H9 (cell line): ENCODE data around the gene ST8SIA6. TPM values are rescaled to one million over a fixed set of nuclear protein-coding genes. Genes with fewer than 3 reads are reported as not detected.

ENCODE experiments used
- DNase-seq: peaks from one replicate; pipeline ENCODE4 v3.0.0-alpha.2; 2017
- H2AFZ ChIP-seq: one replicate; pipeline ENCODE4 v1.6.1; 2013; ENCODE audit warnings: mild to moderate bottlenecking, low read length, control low read depth, moderate library complexity
- H2AK5ac ChIP-seq: 2 replicates; pipeline ENCODE4 v1.6.1; 2013; ENCODE audit warnings: low read length, control low read depth, mixed read lengths; ENCODE audit not compliant: insufficient read length
- H2BK120ac ChIP-seq: one replicate; pipeline ENCODE4 v1.6.1; 2013; ENCODE audit warnings: low read depth, mild to moderate bottlenecking, low read length, control low read depth, inconsistent platforms; ENCODE audit not compliant: poor library complexity, severe bottlenecking
- H2BK12ac ChIP-seq: 2 replicates; pipeline ENCODE4 v1.6.1; 2013; ENCODE audit warnings: low read length, control low read depth, mixed read lengths, low read depth; ENCODE audit not compliant: insufficient read length
- H2BK15ac ChIP-seq: 2 replicates; pipeline ENCODE4 v1.6.1; 2013; ENCODE audit warnings: low read depth, low read length, control low read depth
- H2BK20ac ChIP-seq: one replicate; pipeline ENCODE4 v1.6.1; 2013; ENCODE audit warnings: low read depth, mild to moderate bottlenecking, low read length, control low read depth, inconsistent platforms; ENCODE audit not compliant: poor library complexity, severe bottlenecking
- H2BK5ac ChIP-seq: 2 replicates; pipeline ENCODE4 v1.6.1; 2013; ENCODE audit warnings: low read length, control low read depth, mixed read lengths; ENCODE audit not compliant: insufficient read length
- H3K14ac ChIP-seq: 2 replicates; pipeline ENCODE4 v1.6.1; 2013; ENCODE audit warnings: low read length, control low read depth; ENCODE audit not compliant: insufficient read depth
- H3K18ac ChIP-seq: 2 replicates; pipeline ENCODE4 v1.6.1; 2013; ENCODE audit warnings: low read depth, mild to moderate bottlenecking, mixed read lengths, low read length, control low read depth; ENCODE audit not compliant: insufficient read length
- H3K23ac ChIP-seq: 2 replicates; pipeline ENCODE4 v1.6.1; 2013; ENCODE audit warnings: low read length, control low read depth, mixed read lengths, low read depth; ENCODE audit not compliant: insufficient read length
- H3K23me2 ChIP-seq: 2 replicates; pipeline ENCODE4 v1.6.1; 2013; ENCODE audit warnings: low read depth, mild to moderate bottlenecking, mixed read lengths, low read length, control low read depth; ENCODE audit not compliant: insufficient read length, poor library complexity, severe bottlenecking
- H3K27ac ChIP-seq: 2 replicates; pipeline ENCODE4 v1.5.1; 2013; ENCODE audit warnings: low read length, control low read depth, mixed read lengths, low read depth; ENCODE audit not compliant: insufficient read length
- H3K27me3 ChIP-seq: 2 replicates; pipeline ENCODE4 v1.6.1; 2013; ENCODE audit warnings: low read length, control low read depth, inconsistent platforms; ENCODE audit not compliant: insufficient read depth
- H3K4ac ChIP-seq: 2 replicates; pipeline ENCODE4 v1.6.1; 2013; ENCODE audit warnings: low read depth, mild to moderate bottlenecking, control low read depth, inconsistent platforms, low read length, moderate library complexity
- H3K4me1 ChIP-seq: 2 replicates; pipeline ENCODE4 v1.6.1; 2013; ENCODE audit warnings: low read length, control low read depth, inconsistent platforms; ENCODE audit not compliant: insufficient read depth
- H3K4me2 ChIP-seq: 2 replicates; pipeline ENCODE4 v1.6.1; 2013; ENCODE audit warnings: low read length, control low read depth, mixed read lengths; ENCODE audit not compliant: insufficient read length, insufficient read depth
- H3K56ac ChIP-seq: 2 replicates; pipeline ENCODE4 v1.6.1; 2013; ENCODE audit warnings: low read depth, mild to moderate bottlenecking, mixed read lengths, low read length, control low read depth; ENCODE audit not compliant: insufficient read length
- H3K79me1 ChIP-seq: 2 replicates; pipeline ENCODE4 v1.6.1; 2013; ENCODE audit warnings: low read depth, mild to moderate bottlenecking, moderate library complexity, low read length, control low read depth, inconsistent platforms; ENCODE audit not compliant: insufficient read depth, poor library complexity, severe bottlenecking
- H3K79me2 ChIP-seq: 2 replicates; pipeline ENCODE4 v1.6.1; 2013; ENCODE audit warnings: low read length, control low read depth, inconsistent platforms; ENCODE audit not compliant: insufficient read depth
- H3K9ac ChIP-seq: 2 replicates; pipeline ENCODE4 v1.6.1; 2013; ENCODE audit warnings: low read length, control low read depth, mixed read lengths; ENCODE audit not compliant: insufficient read length; ENCODE audit errors: extremely low read depth
- H3K9me3 ChIP-seq: one replicate; pipeline ENCODE4 v1.6.1; 2013; ENCODE audit warnings: low read depth, low read length, inconsistent platforms; ENCODE audit not compliant: control insufficient read depth
- H3T11ph ChIP-seq: one replicate; pipeline ENCODE4 v1.6.1; 2013; ENCODE audit warnings: mild to moderate bottlenecking, low read length, control low read depth, inconsistent platforms
- H4K20me1 ChIP-seq: one replicate; pipeline ENCODE4 v1.6.1; 2013; ENCODE audit not compliant: control insufficient read depth, insufficient read length, insufficient read depth
- H4K5ac ChIP-seq: 2 replicates; pipeline ENCODE4 v1.6.1; 2013; ENCODE audit warnings: low read depth, mild to moderate bottlenecking, mixed read lengths, low read length, control low read depth; ENCODE audit not compliant: insufficient read length
- H4K8ac ChIP-seq: replicated peaks from 2 replicates; pipeline ENCODE4 v1.6.1; 2013; ENCODE audit warnings: low read length, control low read depth, mixed read lengths, low read depth; ENCODE audit not compliant: insufficient read length
- H4K91ac ChIP-seq: 2 replicates; pipeline ENCODE4 v1.6.1; 2013; ENCODE audit warnings: low read depth, mild to moderate bottlenecking, moderate library complexity, mixed read lengths, low read length, control low read depth; ENCODE audit not compliant: insufficient read length
- H3K27ac Mint-ChIP-seq, 3 experiments: 2 replicates in 2 of 3; 3 replicates in 1 of 3; pipeline ENCODE4 v1.8.0; 2020 to 2021; ENCODE audit warnings: mixed read lengths in 3 of 3, mild to moderate bottlenecking in 1 of 3, moderate library complexity in 1 of 3
- H3K27me3 Mint-ChIP-seq: 2 replicates; pipeline ENCODE4 v1.8.0; 2021; ENCODE audit warnings: low read depth, mild to moderate bottlenecking, moderate library complexity, mixed read lengths
- H3K36me3 Mint-ChIP-seq, 3 experiments: 2 replicates in 2 of 3; 3 replicates in 1 of 3; pipeline ENCODE4 v1.8.0; 2020 to 2021; ENCODE audit warnings: low read depth in 3 of 3, mixed read lengths in 3 of 3; ENCODE audit not compliant: insufficient read depth in 1 of 3
- H3K4me1 Mint-ChIP-seq, 2 experiments: 2 replicates each; pipeline ENCODE4 v1.8.0; 2020; ENCODE audit warnings: mixed read lengths in 2 of 2
- H3K4me3 Mint-ChIP-seq, 2 experiments: 2 replicates in 1 of 2; 3 replicates in 1 of 2; pipeline ENCODE4 v1.8.0; 2020 to 2021; ENCODE audit warnings: mild to moderate bottlenecking in 2 of 2, mixed read lengths in 2 of 2, moderate library complexity in 1 of 2
- H3K9me3 Mint-ChIP-seq, 2 experiments: 2 replicates in 1 of 2; 3 replicates in 1 of 2; pipeline ENCODE4 v1.8.0; 2020; ENCODE audit warnings: mild to moderate bottlenecking in 2 of 2, mixed read lengths in 2 of 2, moderate library complexity in 1 of 2
- WGBS: extraction: QIAGEN DNeasy Blood & Tissue Kit; methylation state at CpG from one replicate; pipeline ENCODE4 v1.1.7; 2013; ENCODE audit warnings: missing lambda C conversion rate, low lambda C conversion rate, mixed read lengths; ENCODE audit not compliant: insufficient read length; ENCODE audit errors: extremely low coverage; 5-methylcytosine and 5-hydroxymethylcytosine counted together
- total RNA-seq: library from RNA; stranded (reverse); gene quantifications from 2 replicates; pipeline ENCODE4 v1.2.1, GENCODE V29; 2021
- TF ChIP-seq, protein P1 (sequence below): fragments of 200-600 bp; sonication (generic); conservative IDR thresholded peaks from 3 replicates; pipeline ENCODE4 v1.8.0; 2021; ENCODE audit warnings: antibody characterized with exemption, mild to moderate bottlenecking

The ST8SIA6 gene
- total RNA-seq, 1 experiment from 2014 or later = 0.37 TPM

DNA sequence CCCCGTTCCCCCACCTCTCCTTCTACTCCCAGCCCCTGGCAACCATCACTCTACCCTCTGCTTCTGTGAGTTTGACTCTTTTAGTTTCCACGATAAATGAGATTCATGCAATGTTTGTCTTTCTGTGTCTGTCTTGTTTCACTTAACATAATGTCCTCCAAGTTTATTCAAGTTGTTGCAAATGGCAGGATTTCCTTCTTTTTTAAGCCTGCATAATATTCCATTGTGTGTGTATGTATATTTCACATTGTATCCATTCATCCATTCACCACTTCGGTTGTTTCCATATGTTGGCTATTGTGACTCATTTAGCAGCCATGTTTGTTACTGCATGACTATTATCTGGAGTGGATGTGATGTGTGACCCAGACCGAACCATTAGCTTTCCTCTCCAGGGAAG, 162.0 kb downstream of the ST8SIA6 start:
- H3K14ac ChIP-seq = no peak overlapping the region
- no peak overlapping the region for H4K5ac ChIP-seq
- WGBS = no CpG with 5 or more reads among the region's 4 CpGs
- no peak overlapping the region for H2BK15ac ChIP-seq
- Mint-ChIP-seq H3K27ac (no peak overlapping the region), H3K36me3 (no peaks in the 10 kb centered on the region), H3K27me3 (peaks cover 2% of the 10 kb centered on the region; the same call in 1 of the 2 replicates), H3K4me3 (no peak overlapping the region), H3K9me3 (no peaks in the 10 kb centered on the region), H3K4me1 (no peaks in the 10 kb centered on the region)
- no peak overlapping the region for H3T11ph ChIP-seq
- H3K9ac ChIP-seq = no peak overlapping the region
- H3K4me2 ChIP-seq = no peak overlapping the region
- H4K91ac ChIP-seq = no peak overlapping the region
- no peaks in the 10 kb centered on the region for H3K4me1 ChIP-seq
- H3K9me3 ChIP-seq = no peaks in the 10 kb centered on the region
- H2BK12ac ChIP-seq = no peak overlapping the region
- DNase-seq = no peak
- H4K8ac ChIP-seq = no peak overlapping the region
- no peaks in the 10 kb centered on the region for H3K27me3 ChIP-seq
- no peak overlapping the region for H3K18ac ChIP-seq
- no peak overlapping the region for H2BK20ac ChIP-seq
- H2BK120ac ChIP-seq = no peak overlapping the region
- no peak overlapping the region for H2AK5ac ChIP-seq
- no peaks in the 10 kb centered on the region for H4K20me1 ChIP-seq
- H3K23me2 ChIP-seq = no peaks in the 10 kb centered on the region
- H2AFZ ChIP-seq = no peak overlapping the region
- H3K27ac ChIP-seq = no peak overlapping the region
- H3K23ac ChIP-seq = no peak overlapping the region
- no peaks in the 10 kb centered on the region for H3K79me2 ChIP-seq
- no peak overlapping the region for H3K56ac ChIP-seq
- TF ChIP-seq, protein P1, sequence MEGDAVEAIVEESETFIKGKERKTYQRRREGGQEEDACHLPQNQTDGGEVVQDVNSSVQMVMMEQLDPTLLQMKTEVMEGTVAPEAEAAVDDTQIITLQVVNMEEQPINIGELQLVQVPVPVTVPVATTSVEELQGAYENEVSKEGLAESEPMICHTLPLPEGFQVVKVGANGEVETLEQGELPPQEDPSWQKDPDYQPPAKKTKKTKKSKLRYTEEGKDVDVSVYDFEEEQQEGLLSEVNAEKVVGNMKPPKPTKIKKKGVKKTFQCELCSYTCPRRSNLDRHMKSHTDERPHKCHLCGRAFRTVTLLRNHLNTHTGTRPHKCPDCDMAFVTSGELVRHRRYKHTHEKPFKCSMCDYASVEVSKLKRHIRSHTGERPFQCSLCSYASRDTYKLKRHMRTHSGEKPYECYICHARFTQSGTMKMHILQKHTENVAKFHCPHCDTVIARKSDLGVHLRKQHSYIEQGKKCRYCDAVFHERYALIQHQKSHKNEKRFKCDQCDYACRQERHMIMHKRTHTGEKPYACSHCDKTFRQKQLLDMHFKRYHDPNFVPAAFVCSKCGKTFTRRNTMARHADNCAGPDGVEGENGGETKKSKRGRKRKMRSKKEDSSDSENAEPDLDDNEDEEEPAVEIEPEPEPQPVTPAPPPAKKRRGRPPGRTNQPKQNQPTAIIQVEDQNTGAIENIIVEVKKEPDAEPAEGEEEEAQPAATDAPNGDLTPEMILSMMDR = no peak
- no peak overlapping the region for H2BK5ac ChIP-seq
- no peak overlapping the region for H3K4ac ChIP-seq
- H3K79me1 ChIP-seq = no peaks in the 10 kb centered on the region
